PC-3 (cell line): Measurements from ENCODE around the gene GLS2.

ENCODE experiments used
- EZH2 ChIP-seq: fragments of 300-600 bp; sonication (generic); IDR thresholded peaks from one replicate; pipeline ENCODE4 v1.6.1; 2017; ENCODE audit warnings: antibody characterized with exemption, mild to moderate bottlenecking, low read length; ENCODE audit not compliant: unreplicated experiment
- EZH2phosphoT487 ChIP-seq: fragments of 300-600 bp; sonication (generic); IDR thresholded peaks from 2 replicates; pipeline ENCODE4 v1.6.1; 2018; ENCODE audit warnings: mild to moderate bottlenecking, antibody characterized with exemption, low read length, borderline replicate concordance
- TF ChIP-seq, protein P1 (sequence below): fragments of 300-600 bp; sonication (generic); conservative IDR thresholded peaks from 2 replicates; pipeline ENCODE4 v1.5.1; 2017; ENCODE audit warnings: antibody characterized with exemption, low read depth, mild to moderate bottlenecking, low read length

DNA sequence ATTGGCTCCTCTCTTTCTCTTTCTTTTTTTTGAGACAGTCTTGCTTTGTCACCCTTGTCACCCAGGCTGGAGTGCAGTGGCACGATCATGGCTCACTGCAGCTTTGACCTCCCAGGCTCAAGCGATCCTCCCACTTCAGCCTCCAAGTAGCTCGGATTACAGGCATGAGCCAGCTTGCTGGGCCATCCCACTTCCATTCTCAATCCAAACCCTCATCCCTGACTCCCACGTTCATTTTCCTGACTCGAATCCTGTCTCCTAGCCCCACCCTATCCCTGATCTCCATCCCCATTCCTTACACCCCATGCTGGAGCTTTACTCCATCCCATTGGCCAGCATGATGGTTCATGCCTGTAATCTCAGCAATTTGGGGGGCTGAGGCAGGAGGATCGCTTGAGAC lies 11.8 kb downstream of the GLS2 start:
- TF ChIP-seq, protein P1, sequence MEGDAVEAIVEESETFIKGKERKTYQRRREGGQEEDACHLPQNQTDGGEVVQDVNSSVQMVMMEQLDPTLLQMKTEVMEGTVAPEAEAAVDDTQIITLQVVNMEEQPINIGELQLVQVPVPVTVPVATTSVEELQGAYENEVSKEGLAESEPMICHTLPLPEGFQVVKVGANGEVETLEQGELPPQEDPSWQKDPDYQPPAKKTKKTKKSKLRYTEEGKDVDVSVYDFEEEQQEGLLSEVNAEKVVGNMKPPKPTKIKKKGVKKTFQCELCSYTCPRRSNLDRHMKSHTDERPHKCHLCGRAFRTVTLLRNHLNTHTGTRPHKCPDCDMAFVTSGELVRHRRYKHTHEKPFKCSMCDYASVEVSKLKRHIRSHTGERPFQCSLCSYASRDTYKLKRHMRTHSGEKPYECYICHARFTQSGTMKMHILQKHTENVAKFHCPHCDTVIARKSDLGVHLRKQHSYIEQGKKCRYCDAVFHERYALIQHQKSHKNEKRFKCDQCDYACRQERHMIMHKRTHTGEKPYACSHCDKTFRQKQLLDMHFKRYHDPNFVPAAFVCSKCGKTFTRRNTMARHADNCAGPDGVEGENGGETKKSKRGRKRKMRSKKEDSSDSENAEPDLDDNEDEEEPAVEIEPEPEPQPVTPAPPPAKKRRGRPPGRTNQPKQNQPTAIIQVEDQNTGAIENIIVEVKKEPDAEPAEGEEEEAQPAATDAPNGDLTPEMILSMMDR, result no peak
- no peak for TF ChIP-seq EZH2
- TF ChIP-seq EZH2phosphoT487, result no peak
